Memory B cell (primary cell): ENCODE data around the gene DELE1.
"Not testable (repeated sequence)": the region's sequence is repeated elsewhere in the genome, so short reads cannot be mapped to it uniquely, and the experiment has no call there.

ENCODE experiments used
- ATAC-seq: fragments of 150-1000 bp; cut with Tn5 transposase; 2 replicates; pipeline ENCODE4 v1.10.0; 2021; ENCODE audit warnings: low read depth, mild to moderate bottlenecking, moderate library complexity
- DNase-seq, 2 donors: peaks; one replicate each; pipeline ENCODE4 v3.0.0; 2022; ENCODE audit warnings: low spot score in 2 of 2
- H3K27ac Mint-ChIP-seq: one replicate; pipeline ENCODE4 v1.8.0; 2022; ENCODE audit warnings: mild to moderate bottlenecking, moderate library complexity, mixed read lengths
- H3K27me3 Mint-ChIP-seq: one replicate; pipeline ENCODE4 v1.8.0; 2022; ENCODE audit warnings: mixed read lengths
- H3K36me3 Mint-ChIP-seq: one replicate; pipeline ENCODE4 v1.8.0; 2022; ENCODE audit warnings: mild to moderate bottlenecking, mixed read lengths
- H3K4me1 Mint-ChIP-seq: one replicate; pipeline ENCODE4 v1.8.0; 2022; ENCODE audit warnings: mixed read lengths
- H3K4me3 Mint-ChIP-seq: one replicate; pipeline ENCODE4 v1.8.0; 2022; ENCODE audit warnings: mild to moderate bottlenecking, moderate library complexity, mixed read lengths
- H3K9me3 Mint-ChIP-seq: one replicate; pipeline ENCODE4 v1.8.0; 2022; ENCODE audit warnings: mixed read lengths

The DELE1 gene

GRCh38 chr5:141880961-141881801, 42.5 kb upstream of the DELE1 start:
- Mint-ChIP-seq H3K27ac (peak overlapping the region; percentile 32), H3K4me1 (peaks cover 20% of the 10 kb centered on the region), H3K4me3 (no peak overlapping the region), H3K27me3 (peaks cover 45% of the 10 kb centered on the region), H3K36me3 (no peaks in the 10 kb centered on the region), H3K9me3 (no peaks in the 10 kb centered on the region)
- ATAC-seq (no peak), DNase-seq (no peak)

- Mint-ChIP-seq H3K4me1 (peaks cover 19% of the 10 kb centered on the region), H3K27ac (no peak overlapping the region), H3K27me3 (peaks cover 49% of the 10 kb centered on the region), H3K9me3 (no peaks in the 10 kb centered on the region), H3K36me3 (peaks cover 1% of the 10 kb centered on the region), H3K4me3 (no peak overlapping the region)
- DNase-seq (no peak), ATAC-seq (no peak)
Observed at GRCh38 chr5:141881886-141882285, 41.8 kb upstream of the DELE1 start.

GRCh38 chr5:141882594-141883183, 41.0 kb upstream of the DELE1 start:
- DNase-seq: no peak
- Mint-ChIP-seq H3K36me3 (peaks cover 1% of the 10 kb centered on the region), H3K27me3 (peaks cover 42% of the 10 kb centered on the region)

GRCh38 chr5:141883184-141883891, 40.3 kb upstream of the DELE1 start:
- no peak overlapping the region for H3K27ac Mint-ChIP-seq
- no peak for DNase-seq
- no peaks in the 10 kb centered on the region for H3K9me3 Mint-ChIP-seq
- peaks cover 1% of the 10 kb centered on the region for H3K36me3 Mint-ChIP-seq
- H3K4me1 Mint-ChIP-seq: peaks cover 13% of the 10 kb centered on the region
- H3K27me3 Mint-ChIP-seq: peaks cover 42% of the 10 kb centered on the region
- no peak for ATAC-seq
- no peak overlapping the region for H3K4me3 Mint-ChIP-seq

More at GRCh38 chr5:141882594-141883183, 41.0 kb upstream of the DELE1 start:
- ATAC-seq: no peak
- Mint-ChIP-seq H3K27ac (peak overlapping the region; percentile 17), H3K4me1 (peaks cover 13% of the 10 kb centered on the region), H3K9me3 (no peaks in the 10 kb centered on the region), H3K4me3 (no peak overlapping the region)

- no peaks in the 10 kb centered on the region for H3K9me3 Mint-ChIP-seq
- DNase-seq: no peak
- H3K36me3 Mint-ChIP-seq: peaks cover 1% of the 10 kb centered on the region
- H3K4me1 Mint-ChIP-seq: peaks cover 10% of the 10 kb centered on the region
- H3K27ac Mint-ChIP-seq: no peak overlapping the region
- no peak for ATAC-seq
- no peak overlapping the region for H3K4me3 Mint-ChIP-seq
- peaks cover 39% of the 10 kb centered on the region for H3K27me3 Mint-ChIP-seq
Observed at GRCh38 chr5:141883892-141884318, 39.8 kb upstream of the DELE1 start.

- Mint-ChIP-seq H3K36me3 (peaks cover 1% of the 10 kb centered on the region), H3K27ac (no peak overlapping the region), H3K9me3 (no peaks in the 10 kb centered on the region), H3K27me3 (peaks cover 15% of the 10 kb centered on the region), H3K4me1 (peaks cover 4% of the 10 kb centered on the region), H3K4me3 (no peak overlapping the region)
- DNase-seq: no peak
- no peak for ATAC-seq
Observed at GRCh38 chr5:141889282-141889871, 34.3 kb upstream of the DELE1 start.

GRCh38 chr5:141890429-141890828, 33.2 kb upstream of the DELE1 start:
- not testable (repeated sequence) for DNase-seq, ATAC-seq, H3K4me1 Mint-ChIP-seq, H3K27ac Mint-ChIP-seq, H3K9me3 Mint-ChIP-seq, H3K4me3 Mint-ChIP-seq, H3K36me3 Mint-ChIP-seq, H3K27me3 Mint-ChIP-seq

- Mint-ChIP-seq H3K36me3 (no peaks in the 10 kb centered on the region), H3K4me3 (no peak overlapping the region), H3K27ac (no peak overlapping the region), H3K9me3 (no peaks in the 10 kb centered on the region), H3K4me1 (no peaks in the 10 kb centered on the region), H3K27me3 (peaks cover 8% of the 10 kb centered on the region)
- DNase-seq (no peak), ATAC-seq (no peak)
Observed at GRCh38 chr5:141897425-141897824, 26.2 kb upstream of the DELE1 start.

- Mint-ChIP-seq H3K27ac (no peak overlapping the region), H3K4me1 (no peaks in the 10 kb centered on the region), H3K36me3 (no peaks in the 10 kb centered on the region), H3K9me3 (no peaks in the 10 kb centered on the region), H3K27me3 (peaks cover 8% of the 10 kb centered on the region), H3K4me3 (no peak overlapping the region)
- DNase-seq (no peak), ATAC-seq (no peak)
Observed at GRCh38 chr5:141898448-141899049, 25.1 kb upstream of the DELE1 start.

GRCh38 chr5:141902015-141902814, 21.5 kb upstream of the DELE1 start:
- Mint-ChIP-seq H3K4me1 (no peaks in the 10 kb centered on the region), H3K9me3 (peaks cover 5% of the 10 kb centered on the region), H3K27me3 (peaks cover 11% of the 10 kb centered on the region), H3K27ac (no peak overlapping the region), H3K4me3 (no peak overlapping the region), H3K36me3 (peaks cover 2% of the 10 kb centered on the region)
- ATAC-seq (no peak), DNase-seq (no peak)

GRCh38 chr5:141903261-141903660, 20.4 kb upstream of the DELE1 start:
- H3K9me3 Mint-ChIP-seq: peaks cover 5% of the 10 kb centered on the region
- peaks cover 11% of the 10 kb centered on the region for H3K27me3 Mint-ChIP-seq
- H3K4me1 Mint-ChIP-seq: no peaks in the 10 kb centered on the region
- no peak overlapping the region for H3K4me3 Mint-ChIP-seq
- peaks cover 2% of the 10 kb centered on the region for H3K36me3 Mint-ChIP-seq
- no peak overlapping the region for H3K27ac Mint-ChIP-seq
- no peak for DNase-seq
- no peak for ATAC-seq

- ATAC-seq: no peak
- Mint-ChIP-seq H3K27ac (no peak overlapping the region), H3K9me3 (peaks cover 5% of the 10 kb centered on the region), H3K4me1 (no peaks in the 10 kb centered on the region), H3K4me3 (no peak overlapping the region), H3K36me3 (peaks cover 2% of the 10 kb centered on the region), H3K27me3 (peaks cover 8% of the 10 kb centered on the region)
- no peak for DNase-seq
Observed at GRCh38 chr5:141904551-141904950, 19.1 kb upstream of the DELE1 start.

GRCh38 chr5:141906517-141906916, 17.2 kb upstream of the DELE1 start:
- Mint-ChIP-seq H3K36me3 (peaks cover 2% of the 10 kb centered on the region), H3K27ac (no peak overlapping the region), H3K27me3 (peaks cover 11% of the 10 kb centered on the region), H3K4me3 (no peak overlapping the region), H3K9me3 (peaks cover 5% of the 10 kb centered on the region), H3K4me1 (no peaks in the 10 kb centered on the region)
- ATAC-seq (no peak), DNase-seq (no peak)
